NCI-H1417 (cell line): ENCODE measurements around the gene RPS6KB2.

ENCODE experiments used
- DNase-seq, 3 experiments: peaks; one replicate each; lab custom pipeline; 2025; lab: John Stamatoyannopoulos, UW

The RPS6KB2 gene

DNA sequence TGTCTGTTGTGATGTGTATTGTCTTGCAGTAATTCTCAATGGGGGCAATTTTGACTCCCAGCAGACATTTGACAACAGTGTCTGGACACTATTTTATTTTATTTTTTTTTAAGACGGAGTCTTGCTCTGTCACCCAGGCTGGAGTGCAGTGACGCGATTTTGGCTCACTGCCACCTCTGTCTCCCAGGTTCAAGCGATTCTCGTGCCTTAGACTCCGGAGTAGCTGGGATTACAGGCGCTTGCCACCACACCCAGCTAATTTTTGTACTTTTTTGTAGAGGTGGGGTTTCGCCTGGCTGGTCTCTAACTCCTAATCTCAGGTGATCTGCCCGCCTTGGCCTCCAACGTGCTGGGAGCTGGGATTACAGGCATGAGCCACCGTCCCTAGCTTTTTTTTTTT is 1.4 kb downstream of the RPS6KB2 start:
- no peak for DNase-seq

DNA sequence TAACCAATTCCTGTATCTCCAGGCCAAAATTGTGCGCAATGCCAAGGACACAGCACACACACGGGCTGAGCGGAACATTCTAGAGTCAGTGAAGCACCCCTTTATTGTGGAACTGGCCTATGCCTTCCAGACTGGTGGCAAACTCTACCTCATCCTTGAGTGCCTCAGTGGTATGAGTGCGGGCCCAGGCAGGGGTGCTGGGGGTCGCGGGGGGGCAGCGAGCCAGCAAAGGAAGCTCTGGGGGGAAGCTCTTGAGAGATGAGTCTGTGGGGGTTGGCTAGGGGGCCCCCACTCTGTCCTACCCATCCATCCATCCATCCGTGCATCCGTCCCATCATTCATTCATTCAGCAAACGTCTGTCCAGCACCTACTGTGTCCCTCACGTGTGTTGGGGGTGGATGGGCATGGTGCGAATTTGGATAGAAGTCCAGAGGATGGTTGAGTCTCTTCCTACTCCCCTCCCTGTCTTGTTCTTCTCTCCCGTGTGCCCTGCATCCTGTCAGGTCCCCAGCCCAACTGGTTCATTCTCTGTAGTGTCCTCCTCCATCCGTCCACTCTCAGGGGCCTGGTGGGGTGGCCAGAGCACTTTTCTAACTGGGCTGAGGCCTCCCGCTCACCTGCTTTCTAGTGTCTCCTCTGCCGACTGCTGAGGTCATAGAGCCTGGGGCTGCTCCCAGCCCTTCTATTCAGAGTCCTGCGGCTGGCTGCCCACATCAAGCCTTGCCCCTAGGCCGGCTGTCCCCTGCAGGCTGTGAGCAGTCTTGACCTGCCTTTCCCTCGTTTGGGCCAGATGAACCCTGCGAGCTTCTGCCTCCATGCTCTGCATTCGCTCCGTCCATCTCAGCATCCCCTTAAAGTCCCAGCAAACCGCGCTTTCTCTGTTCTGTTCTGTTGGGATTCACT is 3.3 kb downstream of the RPS6KB2 start:
- no peak for DNase-seq

DNA sequence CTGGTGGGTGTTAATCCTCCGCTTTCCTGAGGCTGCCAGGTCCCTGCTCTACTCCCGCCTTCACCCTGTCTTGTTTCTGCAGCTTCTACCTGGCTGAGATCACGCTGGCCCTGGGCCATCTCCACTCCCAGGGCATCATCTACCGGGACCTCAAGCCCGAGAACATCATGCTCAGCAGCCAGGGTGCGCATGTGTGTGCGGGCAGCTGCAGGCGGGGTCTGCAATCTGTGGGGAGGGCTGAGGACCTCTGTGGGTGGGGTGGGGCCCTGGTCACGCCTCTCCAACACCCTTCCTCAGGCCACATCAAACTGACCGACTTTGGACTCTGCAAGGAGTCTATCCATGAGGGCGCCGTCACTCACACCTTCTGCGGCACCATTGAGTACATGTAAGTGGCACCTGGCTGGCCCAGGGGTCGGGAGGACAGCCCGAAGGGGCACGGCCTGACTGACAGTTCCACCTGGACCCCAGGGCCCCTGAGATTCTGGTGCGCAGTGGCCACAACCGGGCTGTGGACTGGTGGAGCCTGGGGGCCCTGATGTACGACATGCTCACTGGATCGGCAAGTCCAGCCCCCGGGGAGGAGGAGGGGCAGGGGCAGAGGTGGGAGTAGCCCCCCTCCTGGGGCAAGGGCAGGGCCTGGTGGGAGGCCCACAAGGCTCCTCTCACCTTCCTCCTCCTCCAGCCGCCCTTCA is 4.5 kb downstream of the RPS6KB2 start:
- DNase-seq, result no peak

DNA sequence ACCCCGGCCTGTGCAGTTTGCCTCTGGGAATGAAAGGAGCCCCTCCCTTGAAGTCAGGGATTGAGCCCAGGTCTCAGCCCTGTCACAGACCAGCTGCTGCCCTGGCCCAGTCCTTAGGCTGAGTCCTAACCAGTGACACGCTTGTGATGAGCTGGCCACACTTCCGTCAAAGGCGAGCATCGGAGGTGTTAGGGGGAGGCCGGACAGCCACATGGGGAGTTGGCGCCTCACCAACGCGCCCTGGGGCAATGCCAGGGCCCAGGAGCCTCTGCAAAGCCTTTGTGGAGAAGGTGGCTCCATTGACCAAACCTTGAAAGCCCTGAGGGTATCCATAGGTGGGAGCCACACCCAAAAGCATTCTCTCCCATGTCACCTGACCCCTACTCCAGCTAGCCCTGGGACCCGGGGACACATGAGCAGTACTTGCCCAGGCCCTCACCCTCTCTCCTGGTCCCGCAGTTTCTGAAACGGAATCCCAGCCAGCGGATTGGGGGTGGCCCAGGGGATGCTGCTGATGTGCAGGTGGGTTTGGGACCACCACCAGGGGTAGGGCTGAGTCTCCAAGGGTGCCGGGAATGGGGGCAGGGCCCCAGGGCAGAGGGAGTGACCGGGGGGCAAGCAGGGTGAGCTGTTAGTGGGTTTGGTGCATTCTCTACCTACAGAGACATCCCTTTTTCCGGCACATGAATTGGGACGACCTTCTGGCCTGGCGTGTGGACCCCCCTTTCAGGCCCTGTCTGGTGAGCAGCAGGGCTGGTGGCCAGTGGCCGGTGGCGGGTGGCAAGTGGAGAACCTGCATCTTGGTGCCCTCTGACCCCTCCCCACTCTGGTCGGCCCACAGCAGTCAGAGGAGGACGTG is 5.5 kb downstream of the RPS6KB2 start:
- no peak for DNase-seq

DNA sequence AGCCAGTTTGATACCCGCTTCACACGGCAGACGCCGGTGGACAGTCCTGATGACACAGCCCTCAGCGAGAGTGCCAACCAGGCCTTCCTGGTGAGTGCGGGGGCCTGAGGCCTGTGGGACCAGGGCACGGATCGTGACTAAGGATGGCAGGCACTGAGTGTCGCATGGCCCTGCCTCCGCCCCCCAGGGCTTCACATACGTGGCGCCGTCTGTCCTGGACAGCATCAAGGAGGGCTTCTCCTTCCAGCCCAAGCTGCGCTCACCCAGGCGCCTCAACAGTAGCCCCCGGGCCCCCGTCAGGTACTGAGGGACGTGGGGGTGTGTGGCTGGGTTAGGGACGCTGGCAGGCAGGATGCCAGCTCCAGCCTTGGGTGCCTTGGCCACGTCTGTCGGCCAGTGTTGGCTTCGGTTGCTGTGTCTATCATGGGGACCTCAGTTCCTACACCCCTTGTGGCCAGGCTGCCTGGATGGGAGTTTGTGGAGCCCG is 6.1 kb downstream of the RPS6KB2 start:
- no peak for DNase-seq

DNA sequence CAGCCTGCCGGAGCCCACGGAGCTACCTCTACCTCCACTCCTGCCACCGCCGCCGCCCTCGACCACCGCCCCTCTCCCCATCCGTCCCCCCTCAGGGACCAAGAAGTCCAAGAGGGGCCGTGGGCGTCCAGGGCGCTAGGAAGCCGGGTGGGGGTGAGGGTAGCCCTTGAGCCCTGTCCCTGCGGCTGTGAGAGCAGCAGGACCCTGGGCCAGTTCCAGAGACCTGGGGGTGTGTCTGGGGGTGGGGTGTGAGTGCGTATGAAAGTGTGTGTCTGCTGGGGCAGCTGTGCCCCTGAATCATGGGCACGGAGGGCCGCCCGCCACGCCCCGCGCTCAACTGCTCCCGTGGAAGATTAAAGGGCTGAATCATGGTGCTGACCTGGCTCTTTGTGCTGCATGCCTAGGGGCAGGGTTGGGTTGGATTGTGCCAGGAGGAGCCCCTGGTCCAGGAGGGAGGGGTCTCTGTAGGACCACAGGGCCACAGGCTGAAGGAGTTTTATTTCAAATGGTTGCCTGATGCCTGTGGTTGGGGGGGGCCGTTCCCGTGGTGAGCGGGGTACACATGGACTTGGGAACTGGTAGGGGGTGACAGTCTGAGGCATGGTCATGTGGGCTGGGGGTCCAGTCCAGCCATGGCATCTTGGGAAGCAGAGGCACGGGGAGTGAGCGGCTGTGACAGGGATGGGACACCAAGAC is 6.9 kb downstream of the RPS6KB2 start:
- DNase-seq, result no peak

DNA sequence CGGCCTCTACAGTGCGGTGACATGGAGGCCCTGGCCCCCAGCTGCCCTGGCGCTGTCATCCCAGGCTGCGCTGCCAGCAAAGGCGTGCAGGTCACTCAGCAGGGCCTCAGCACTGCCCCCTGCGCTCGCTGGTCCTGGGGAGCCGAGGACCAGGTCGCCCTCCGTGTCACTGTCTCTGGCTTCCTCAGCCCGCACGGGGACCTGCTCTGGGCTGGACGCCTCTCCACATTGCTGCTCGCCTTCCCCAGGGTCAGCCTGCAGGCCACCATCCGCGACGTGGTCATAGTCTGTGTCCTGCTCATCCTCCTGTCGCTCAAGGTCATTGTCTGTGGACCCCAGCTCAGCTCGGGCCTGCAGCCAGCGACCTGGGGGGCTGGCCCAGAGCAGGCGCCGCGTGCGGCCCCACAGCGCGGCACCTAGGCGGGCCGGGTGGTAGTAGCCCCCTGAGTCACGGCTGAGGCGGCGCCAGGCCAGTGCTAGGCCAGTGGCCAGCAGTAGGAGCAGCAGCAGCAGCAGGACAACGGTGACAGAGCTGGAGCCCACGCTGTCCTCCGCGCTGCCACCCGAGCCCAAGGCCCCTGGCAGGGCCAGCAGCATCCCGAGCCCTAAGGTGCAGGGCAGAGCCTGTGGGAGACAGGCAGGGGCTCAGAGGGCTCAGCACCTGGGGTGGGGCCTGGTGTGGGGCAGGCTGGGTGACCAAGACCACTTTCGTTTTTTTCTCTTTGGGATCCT is 7.6 kb downstream of the RPS6KB2 start:
- no peak for DNase-seq

DNA sequence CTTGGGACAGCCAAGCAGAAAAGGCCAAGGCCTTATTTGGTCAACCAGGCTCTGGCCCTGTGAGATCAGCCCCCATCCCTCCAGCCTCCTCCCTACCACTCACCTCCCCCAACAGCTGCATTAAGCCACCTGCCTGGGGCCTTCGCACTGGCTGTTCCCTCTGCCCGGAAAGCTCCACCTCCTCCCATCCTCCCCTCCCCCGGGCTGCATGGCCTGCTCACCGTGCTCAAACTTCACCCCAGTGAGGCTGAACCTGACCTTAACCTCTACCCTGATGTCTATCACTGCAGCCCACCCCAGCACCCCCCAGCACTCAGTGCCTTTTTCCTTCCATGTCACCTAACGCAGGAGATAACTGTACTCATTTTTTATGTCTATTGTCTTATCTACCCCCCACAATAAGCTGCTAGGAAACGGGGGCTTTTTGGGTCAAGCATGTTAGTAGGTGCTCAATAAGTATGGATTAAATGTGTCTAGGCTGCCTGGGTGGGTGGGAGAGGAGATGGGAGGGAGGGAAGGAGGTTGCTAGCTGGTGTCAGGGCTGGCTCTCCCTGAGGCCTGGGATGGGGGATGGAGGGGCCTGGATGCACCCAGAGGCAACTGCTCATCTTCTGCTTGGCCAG is 8.3 kb downstream of the RPS6KB2 start:
- no peak for DNase-seq

DNA sequence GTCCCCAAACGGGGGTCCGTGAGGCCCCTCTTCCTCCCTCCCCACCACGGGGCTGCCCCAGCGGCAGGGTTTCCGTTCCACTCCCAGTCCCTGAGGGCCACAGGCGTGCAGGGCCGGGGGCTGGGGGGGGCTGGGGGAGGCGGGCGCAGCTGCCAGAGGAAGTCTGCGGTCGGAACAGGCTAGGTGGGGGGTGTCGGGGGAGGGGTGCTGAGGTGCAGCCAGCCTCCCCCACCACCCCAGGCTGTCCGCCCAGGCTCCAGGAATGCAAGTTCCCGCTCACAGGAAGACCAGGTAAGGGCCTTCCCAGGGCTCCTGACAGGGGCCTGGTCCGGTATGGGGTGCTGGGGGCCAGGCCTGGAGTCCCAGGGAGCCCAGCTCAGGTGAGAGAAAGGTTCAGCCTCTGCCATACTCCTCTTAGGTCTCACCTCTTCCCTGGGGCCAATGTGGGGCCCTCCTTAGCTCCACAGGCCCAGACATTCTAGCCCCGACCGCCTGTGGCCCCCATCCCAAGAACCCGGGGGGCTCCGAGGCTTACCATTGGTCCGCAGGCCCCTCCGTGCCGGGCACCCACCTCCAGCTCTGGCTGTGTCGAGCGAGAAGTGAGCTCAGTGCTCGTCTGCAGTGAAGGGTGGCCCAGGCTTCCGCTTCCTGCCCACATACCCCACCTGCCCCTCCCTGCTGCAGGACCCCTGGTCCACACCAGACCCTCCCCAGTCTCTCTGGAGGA is 9.0 kb downstream of the RPS6KB2 start, which contains the start of gene PTPRCAP:
Gene PTPRCAP, minus strand, starts transcription at position 601 of the 727 bp plus-strand sequence. Its CDS starts 63 bp downstream, at position 538.
- no peak for DNase-seq

DNA sequence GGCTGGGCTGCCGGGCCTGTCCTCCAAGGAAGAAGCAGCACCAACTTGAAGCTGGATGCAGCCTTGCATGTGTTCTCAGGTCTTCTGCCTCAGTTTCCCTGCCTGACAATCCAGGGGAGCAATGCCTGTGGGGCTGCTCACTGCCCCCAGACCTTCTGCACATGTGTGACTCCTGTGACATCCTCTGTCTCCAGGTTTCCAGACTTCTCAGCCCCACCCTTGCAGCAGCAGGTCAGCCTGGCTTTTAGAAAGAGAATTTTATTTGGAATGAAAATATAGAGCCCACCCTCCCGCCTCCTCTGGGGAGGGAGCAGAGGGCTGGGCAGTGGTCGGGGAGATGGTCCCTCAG is 9.5 kb downstream of the RPS6KB2 start:
- no peak for DNase-seq

DNA sequence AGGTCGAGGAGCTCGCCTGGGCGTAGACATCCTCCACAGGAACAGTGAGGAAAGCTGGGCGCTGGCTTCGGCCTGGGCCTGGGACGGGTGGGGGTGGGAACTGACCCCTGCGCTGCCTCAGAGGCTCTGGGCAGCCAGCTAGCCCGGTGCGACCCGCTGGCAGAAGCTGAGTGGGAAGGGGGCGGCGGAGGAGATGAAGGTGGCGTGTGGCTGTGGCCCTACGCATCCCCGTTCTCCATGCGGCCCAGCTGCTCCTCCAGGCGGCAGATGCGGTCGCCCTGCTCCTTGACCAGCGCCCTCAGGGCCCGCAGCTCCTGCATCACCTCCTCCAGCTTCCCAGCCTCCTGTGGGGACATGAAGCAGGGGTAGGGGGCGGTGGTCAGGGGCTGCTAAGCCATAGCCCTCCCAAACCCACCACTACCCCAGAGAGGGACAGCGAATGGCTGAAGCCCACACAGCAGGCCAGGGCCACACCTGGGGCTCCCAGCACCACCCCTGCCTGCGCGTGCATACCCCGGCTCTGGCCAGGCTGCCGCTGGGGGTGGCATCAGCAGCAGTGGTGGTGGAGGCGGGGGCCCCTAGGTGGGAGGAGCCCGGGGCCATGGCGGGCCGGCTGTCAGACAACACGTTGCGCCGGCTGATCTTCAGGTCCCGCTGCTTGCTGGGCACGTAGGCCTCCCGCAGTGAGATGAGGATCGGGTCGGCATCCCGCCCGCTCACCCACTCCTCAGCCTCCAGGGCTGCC is 10.0 kb downstream of the RPS6KB2 start:
- no peak for DNase-seq

DNA sequence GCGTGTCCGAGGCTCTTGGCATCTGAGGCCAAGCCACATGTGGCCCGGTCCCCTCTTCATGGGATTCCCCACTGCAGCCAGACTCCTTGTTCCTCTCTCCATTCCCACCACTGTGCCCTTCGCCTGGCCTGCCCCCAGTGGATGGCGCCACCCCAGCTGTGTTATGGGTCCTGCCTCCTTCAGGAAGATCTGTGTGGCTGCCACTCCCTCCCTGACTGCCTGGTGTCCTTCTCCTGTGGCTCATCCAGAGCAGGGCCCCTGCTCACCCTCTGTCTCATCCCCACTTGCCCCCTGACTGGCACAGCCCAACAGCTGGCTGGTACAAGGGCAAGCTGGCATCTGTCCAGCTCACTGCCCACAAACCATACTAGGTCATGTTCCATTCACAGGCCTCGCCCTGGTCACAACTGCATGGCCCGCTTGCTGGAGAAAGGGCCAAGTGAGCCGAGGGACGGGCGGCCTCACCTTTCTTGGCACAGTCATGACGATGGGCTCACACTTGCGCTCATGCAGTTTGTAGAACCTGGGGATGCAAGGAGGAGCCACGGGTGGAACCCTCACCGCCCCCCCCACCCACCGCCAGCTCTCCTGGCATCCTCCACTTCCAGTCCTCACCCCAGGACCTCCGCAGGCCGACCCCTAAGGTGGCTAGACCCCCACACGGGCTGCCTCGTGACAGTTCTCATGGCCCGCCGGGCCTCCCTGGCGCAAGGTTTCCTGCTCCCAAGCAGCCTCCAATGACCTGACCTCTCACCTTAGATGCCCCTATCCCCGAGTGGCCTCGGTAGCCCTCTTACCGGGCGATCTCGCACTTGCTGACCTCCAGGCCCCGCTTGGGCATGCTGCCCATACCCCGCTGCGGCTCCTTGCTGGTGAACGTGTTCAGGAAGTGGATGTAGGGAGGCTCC is 11.3 kb downstream of the RPS6KB2 start:
- DNase-seq, result no peak

DNA sequence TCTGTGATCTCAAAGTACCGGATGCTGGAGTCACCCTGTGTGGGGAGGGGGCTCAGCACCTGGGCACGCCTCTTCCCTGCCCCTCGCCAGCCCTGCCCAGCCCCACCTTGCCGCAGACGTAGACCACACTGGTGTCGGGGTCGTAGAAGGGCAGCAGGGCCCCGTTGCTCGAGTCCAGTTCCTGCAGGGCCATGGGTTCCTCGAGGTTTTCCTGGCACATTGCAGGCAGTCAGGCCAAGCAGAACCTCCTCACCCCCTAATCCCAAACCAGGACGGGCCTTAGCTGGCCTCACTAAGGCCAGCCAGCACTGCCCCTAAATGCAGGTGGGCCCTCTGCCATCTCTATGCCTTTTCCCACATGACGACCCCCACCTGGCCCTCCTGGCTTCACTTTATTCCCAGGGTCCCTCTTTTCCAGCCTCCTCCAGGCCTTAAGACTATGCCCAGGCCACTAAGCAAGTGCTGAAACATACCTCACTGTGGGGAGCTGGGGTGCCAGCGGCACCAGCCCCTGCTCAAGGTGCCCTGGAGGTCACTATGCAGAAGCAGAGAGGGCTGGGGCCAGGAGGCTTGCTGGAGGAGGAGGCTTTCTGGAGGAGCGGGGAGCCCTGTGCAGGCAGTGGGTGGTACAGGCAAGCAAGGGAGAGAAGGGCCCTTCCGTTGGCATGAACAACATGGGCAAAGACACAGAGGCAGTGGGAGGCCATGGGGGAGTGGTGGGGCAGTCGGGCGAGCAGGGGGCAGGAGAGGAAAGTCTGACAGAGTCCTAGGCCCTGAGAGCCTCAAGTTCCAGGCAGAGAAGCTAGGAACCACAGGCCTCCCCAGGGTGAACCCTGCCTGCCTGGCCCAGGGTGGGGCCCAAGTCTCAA is 12.2 kb downstream of the RPS6KB2 start:
- no peak for DNase-seq

DNA sequence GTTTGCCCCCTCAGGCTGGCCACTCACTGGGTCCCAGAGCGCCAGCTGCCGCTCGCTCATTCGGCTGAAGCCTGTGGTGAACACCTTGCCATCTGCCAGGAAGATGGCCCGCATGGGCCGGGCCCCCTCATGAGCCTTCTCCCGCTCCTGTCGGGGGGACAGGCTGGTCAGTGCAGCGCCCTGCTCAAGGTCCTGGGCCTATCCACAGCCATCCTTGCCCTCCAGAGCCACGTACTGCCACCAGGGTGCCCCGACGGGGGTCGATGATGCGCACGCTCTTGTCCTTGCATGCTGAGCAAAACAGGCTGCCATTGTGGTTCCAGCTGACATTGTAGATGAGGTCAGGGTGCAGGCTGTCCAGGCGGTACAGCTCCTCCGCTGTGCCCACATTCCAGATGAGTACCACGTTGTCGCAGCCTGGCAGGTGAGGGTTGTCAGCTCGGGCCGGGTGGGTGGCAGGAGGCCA is 12.8 kb downstream of the RPS6KB2 start:
- DNase-seq, result no peak

DNA sequence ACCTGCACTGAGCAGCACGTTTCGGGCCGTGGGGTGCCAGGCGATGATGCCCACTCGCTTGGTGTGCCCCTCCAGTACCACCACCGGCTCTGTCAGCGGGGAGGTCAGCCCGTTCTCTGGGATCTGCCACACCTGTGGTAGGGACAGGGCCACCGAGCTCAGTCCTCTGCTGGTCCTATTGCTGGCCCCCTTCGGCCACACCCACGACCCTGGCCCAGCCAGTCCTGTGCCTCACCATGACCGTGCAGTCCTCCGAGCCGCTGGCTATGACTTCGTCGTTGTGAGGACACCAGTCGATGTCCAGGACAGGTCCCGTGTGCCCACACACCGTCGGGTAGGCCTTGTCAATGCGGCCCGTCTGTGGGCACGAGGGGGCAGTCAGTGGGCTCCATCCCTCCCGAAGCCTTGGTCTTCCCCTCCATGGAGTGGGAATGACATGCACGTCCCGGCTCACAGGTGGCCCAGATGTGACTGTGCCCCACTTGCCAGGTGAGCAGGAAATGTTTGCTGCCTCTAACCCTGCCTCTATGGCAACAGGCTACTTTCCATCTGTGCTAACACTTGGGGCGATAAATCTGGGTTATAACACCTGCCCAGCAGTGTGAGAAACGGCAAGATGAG is 13.5 kb downstream of the RPS6KB2 start:
- no peak for DNase-seq
